NK-92 (cell line): Measurements from ENCODE around the gene ATM.
"Not testable (repeated sequence)": the region's sequence is repeated elsewhere in the genome, so short reads cannot be mapped to it uniquely, and the experiment has no call there.

Experiments
- DNase-seq: peaks from one replicate; lab custom pipeline; 2025; ENCODE audit not compliant: unreplicated experiment; lab: John Stamatoyannopoulos, UW

Gene ATM

GRCh38 chr11:108364159-108364558, 141.3 kb downstream of the ATM start:
- no peak for DNase-seq

- DNase-seq, result no peak
These were observed 145.3 kb downstream of the ATM start for GRCh38 chr11:108368134-108368533.

- no peak for DNase-seq
These were observed 146.2 kb downstream of the ATM start for GRCh38 chr11:108369064-108369463.

- no peak for DNase-seq
These were observed 147.4 kb downstream of the ATM start for GRCh38 chr11:108370315-108370714.

- no peak for DNase-seq
These were observed 148.1 kb downstream of the ATM start for GRCh38 chr11:108370990-108371389.

GRCh38 chr11:108373505-108373904, 150.6 kb downstream of the ATM start:
- not testable (repeated sequence) for DNase-seq

- no peak for DNase-seq
These were observed 165.7 kb downstream of the ATM start for GRCh38 chr11:108388576-108388975.

GRCh38 chr11:108392353-108392752, 169.5 kb downstream of the ATM start:
- no peak for DNase-seq

- no peak for DNase-seq
These were observed 170.2 kb downstream of the ATM start for GRCh38 chr11:108393046-108393445.

GRCh38 chr11:108394744-108395284, 171.9 kb downstream of the ATM start:
- no peak for DNase-seq

GRCh38 chr11:108396672-108397071, 173.8 kb downstream of the ATM start:
- DNase-seq, result not testable (repeated sequence)

GRCh38 chr11:108398439-108398838, 175.6 kb downstream of the ATM start:
- DNase-seq, result no peak

GRCh38 chr11:108402241-108402640, 179.4 kb downstream of the ATM start:
- DNase-seq, result no peak

- no peak for DNase-seq
These were observed 180.2 kb downstream of the ATM start for GRCh38 chr11:108403052-108403451.

- no peak for DNase-seq
These were observed 182.8 kb downstream of the ATM start for GRCh38 chr11:108405706-108406105.

- no peak for DNase-seq
These were observed 192.1 kb downstream of the ATM start for GRCh38 chr11:108414958-108415357.

GRCh38 chr11:108417551-108417950, 194.7 kb downstream of the ATM start:
- DNase-seq, result not testable (repeated sequence)
